Measurements from ENCODE around the gene IGLON5. TPM values are rescaled to one million over a fixed set of nuclear protein-coding genes. Genes with fewer than 3 reads are reported as not detected.
A peak's percentile ranks its signal among the peaks of the same experiment; 100 is the strongest.

IGLON5 gene
- total RNA-seq, 1 donor from 2014 or later: 0.86 TPM

- ATAC-seq: no peak
- DNase-seq (ENCODE audit: low spot score): no peak
These were observed 5.9 kb downstream of the IGLON5 start for GRCh38 chr19:51317376-51317775.

GRCh38 chr19:51317968-51318367 lies 6.5 kb downstream of the IGLON5 start:
- DNase-seq (ENCODE audit: low spot score): no peak
- ATAC-seq: no peak

GRCh38 chr19:51318687-51319648 lies 7.5 kb downstream of the IGLON5 start:
- ATAC-seq: no peak
- DNase-seq (ENCODE audit: low spot score): no peak

GRCh38 chr19:51319649-51320279 lies 8.3 kb downstream of the IGLON5 start:
- ATAC-seq: no peak
- DNase-seq (ENCODE audit: low spot score): no peak

GRCh38 chr19:51320280-51320657 lies 8.8 kb downstream of the IGLON5 start:
- no peak for DNase-seq (ENCODE audit: low spot score)
- peak; percentile 43 for ATAC-seq

GRCh38 chr19:51321799-51322198 lies 10.4 kb downstream of the IGLON5 start:
- no peak for ATAC-seq
- DNase-seq (ENCODE audit: low spot score): no peak

- ATAC-seq: peak; percentile 27
These were observed 12.2 kb downstream of the IGLON5 start for GRCh38 chr19:51323481-51324166.

GRCh38 chr19:51324167-51324481 lies 12.7 kb downstream of the IGLON5 start:
- ATAC-seq: peak; percentile 30
- no peak for DNase-seq (ENCODE audit: low spot score)

More at GRCh38 chr19:51323481-51324166, 12.2 kb downstream of the IGLON5 start:
- DNase-seq (ENCODE audit: low spot score): no peak

- no peak for ATAC-seq
- DNase-seq (ENCODE audit: low spot score): no peak
These were observed 13.9 kb downstream of the IGLON5 start for GRCh38 chr19:51325161-51325976.

- no peak for ATAC-seq
- no peak for DNase-seq (ENCODE audit: low spot score)
These were observed 15.0 kb downstream of the IGLON5 start for GRCh38 chr19:51326216-51327065.

GRCh38 chr19:51327066-51328001 lies 15.9 kb downstream of the IGLON5 start:
- DNase-seq (ENCODE audit: low spot score) (no peak), ATAC-seq (peak; percentile 62)

GRCh38 chr19:51329411-51329810 lies 18.0 kb downstream of the IGLON5 start:
- no peak for DNase-seq (ENCODE audit: low spot score)
- ATAC-seq: no peak

- DNase-seq (ENCODE audit: low spot score) (no peak), ATAC-seq (no peak)
These were observed 18.9 kb downstream of the IGLON5 start for GRCh38 chr19:51330366-51330765.

- DNase-seq (ENCODE audit: low spot score) (no peak), ATAC-seq (no peak)
These were observed 19.7 kb downstream of the IGLON5 start for GRCh38 chr19:51331193-51331592.

- ATAC-seq: no peak
- DNase-seq (ENCODE audit: low spot score): no peak
These were observed 20.3 kb downstream of the IGLON5 start for GRCh38 chr19:51331716-51332115.

GRCh38 chr19:51333836-51334460 lies 22.5 kb downstream of the IGLON5 start:
- ATAC-seq: no peak
- DNase-seq (ENCODE audit: low spot score): no peak

GRCh38 chr19:51337141-51337860 lies 25.9 kb downstream of the IGLON5 start:
- ATAC-seq (no peak), DNase-seq (ENCODE audit: low spot score) (no peak)

Measured in left lobe of liver (tissue), 2 donors.